ENCODE results near the gene ACOXL.

ACOXL gene

DNA sequence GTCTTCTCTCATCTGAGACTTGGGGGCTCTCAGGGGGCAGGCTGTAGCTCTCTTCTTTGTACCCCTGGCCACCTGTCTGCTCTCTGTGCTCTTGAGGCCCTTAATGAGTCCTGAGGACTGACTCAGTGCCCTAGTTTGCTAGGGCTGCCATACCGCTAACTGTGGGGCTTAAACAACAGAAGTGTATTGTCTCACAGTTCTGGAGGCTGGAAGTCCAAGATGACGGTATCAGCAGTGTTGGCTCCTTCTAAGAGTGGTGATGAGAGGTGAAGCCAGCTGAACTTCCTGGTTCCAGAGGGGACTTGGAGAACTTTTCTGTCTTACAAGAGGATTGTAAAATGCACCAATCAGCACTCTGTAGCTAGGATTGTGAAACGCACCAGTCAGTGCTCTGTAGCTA, 67.0 kb downstream of the ACOXL start:
- TF ChIP-seq, protein P1, sequence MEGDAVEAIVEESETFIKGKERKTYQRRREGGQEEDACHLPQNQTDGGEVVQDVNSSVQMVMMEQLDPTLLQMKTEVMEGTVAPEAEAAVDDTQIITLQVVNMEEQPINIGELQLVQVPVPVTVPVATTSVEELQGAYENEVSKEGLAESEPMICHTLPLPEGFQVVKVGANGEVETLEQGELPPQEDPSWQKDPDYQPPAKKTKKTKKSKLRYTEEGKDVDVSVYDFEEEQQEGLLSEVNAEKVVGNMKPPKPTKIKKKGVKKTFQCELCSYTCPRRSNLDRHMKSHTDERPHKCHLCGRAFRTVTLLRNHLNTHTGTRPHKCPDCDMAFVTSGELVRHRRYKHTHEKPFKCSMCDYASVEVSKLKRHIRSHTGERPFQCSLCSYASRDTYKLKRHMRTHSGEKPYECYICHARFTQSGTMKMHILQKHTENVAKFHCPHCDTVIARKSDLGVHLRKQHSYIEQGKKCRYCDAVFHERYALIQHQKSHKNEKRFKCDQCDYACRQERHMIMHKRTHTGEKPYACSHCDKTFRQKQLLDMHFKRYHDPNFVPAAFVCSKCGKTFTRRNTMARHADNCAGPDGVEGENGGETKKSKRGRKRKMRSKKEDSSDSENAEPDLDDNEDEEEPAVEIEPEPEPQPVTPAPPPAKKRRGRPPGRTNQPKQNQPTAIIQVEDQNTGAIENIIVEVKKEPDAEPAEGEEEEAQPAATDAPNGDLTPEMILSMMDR (conservative IDR thresholded peaks at IDR 0.05), result no peak
- H3K27ac ChIP-seq, result no peak overlapping the region

DNA sequence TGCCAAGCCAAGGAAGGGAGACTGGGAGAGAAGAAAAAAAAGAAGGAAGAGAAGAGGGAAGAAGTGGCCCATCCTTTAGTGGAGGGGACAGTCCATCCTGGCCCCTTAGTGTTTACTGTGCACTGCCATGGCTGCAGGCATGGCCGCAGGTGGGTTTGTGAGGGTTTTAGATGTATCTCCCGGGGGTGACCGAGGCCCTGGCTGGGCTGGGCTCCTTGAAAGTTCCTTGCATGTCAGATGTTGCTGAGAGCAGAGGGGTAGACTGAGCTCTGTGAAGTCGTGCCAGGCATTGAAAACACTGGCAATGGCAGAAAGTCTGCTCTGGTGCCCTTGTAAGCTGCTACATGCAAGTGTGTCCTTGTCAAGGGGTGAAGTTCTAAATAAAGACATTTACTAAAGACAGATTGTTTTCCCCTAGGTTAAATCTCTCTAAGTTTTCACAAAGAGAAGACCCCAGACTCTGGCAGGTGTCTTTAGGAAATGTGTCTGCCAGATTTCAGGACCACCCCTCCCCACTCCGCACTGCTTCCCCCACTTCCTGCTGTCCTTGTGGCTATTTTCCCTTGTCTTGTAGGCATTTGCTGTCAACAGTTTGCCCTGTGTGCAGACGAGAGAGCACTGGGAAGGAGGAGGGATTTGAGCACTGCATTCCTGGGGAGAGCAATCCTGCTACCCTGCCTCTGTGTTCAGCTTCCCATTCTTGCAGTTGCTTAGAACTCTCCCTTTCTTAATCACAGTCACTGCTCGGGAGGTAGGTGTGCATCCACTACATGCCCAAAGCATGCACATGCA, 68.4 kb downstream of the ACOXL start:
- H3K27ac ChIP-seq, result no peak overlapping the region
- TF ChIP-seq, protein P1 (conservative IDR thresholded peaks at IDR 0.05), result no peak

DNA sequence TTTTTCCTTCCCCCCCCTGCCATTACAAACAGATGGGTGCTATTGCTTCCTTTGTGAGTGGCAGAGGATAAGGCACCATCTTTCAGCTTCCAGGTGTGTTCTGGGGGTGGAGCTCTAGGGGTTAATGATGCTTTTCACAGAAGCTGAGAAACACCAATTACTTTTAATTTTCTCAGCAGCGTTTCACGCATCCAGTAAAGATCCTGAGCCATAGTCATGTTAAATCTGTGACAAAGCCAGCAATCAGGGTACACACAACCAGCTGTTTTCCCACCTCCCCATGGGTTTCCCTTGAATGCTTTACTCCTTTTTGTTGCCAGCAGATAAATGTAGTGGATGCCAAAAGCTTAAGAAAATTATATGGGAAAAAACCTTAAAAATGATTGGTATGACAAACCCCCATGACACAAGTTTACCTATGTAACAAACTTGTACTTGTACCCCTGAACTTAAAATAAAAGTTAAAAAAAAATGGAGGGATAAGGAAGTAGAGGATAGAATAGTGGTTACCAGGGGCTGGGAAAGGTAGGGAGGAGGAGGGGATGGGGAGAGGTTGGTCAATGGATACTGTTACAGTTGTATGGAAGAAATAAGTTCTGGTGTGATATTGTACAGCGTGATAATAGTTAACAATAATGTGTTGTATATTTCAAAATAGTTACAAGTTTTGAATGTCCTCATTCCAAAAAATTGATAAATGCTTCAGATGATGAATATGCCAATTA, 70.0 kb downstream of the ACOXL start:
- TF ChIP-seq, protein P1 (conservative IDR thresholded peaks at IDR 0.05), result no peak
- no peak overlapping the region for H3K27ac ChIP-seq

DNA sequence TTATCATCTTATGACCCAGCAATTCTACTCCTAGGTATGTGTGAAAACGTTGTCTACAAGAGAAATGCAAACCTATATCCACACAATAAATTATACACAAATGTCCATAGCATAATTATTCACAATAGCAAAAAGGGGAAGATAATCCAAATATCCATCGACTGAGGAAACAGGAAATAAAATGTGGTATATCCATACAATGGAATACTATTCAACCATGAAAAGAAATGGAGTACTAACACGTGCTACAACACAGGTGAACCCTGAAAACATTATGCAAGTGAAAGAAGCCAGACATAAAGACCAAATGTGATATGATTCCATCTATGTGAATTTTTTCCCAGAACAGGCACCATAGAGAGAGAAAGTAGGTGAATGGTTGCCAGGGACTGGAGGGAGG, 72.1 kb downstream of the ACOXL start:
- no peak overlapping the region for H3K27ac ChIP-seq
- TF ChIP-seq, protein P1 (conservative IDR thresholded peaks at IDR 0.05), result no peak

DNA sequence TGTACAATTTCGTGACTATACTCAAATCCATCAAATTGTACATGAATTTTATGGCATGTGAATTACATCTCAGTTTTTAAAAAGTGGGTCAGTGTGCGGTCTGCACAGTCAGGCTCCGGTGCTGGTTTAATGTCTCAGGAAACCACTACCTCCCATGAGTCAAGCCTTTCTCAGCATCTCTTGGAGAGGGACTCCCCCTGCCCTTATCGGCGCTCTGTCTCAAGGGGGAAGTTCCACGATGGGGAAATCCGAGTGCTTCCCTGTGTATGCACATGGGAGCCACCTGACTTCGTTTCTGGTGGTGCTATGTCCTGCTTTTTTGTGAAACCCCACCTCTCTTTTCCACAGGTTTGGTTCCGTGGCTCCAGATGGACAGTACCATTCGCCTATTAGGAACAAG, 72.5 kb downstream of the ACOXL start:
- H3K27ac ChIP-seq, result no peak overlapping the region
- TF ChIP-seq, protein P1 (conservative IDR thresholded peaks at IDR 0.05), result no peak

DNA sequence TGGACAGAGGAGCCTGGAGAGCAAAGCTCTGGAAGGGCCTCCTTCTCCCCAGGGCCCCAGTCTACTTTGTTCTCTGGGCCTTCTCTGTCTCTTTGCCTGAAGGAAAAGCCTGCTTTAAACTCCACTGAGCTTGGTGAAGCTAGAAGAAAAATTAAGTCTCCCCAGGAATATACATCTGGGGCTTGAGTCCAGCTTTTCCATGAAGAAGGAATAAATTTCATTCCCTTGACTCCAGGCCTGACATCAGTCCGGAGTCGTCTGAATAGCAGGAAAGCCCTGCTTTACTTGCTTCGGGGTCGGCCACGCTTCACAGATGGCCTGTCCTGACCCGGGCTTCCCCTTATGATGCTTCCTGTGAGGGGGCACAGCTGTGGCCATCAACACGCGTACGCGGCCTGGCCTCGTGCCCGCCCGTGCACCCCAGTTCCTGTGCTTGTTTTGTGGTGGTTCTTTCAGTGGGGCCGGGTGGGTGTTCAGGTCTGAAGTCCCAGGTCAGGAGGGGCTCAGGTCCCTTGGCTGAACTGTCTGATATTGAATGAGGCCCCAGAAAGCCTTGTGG, 73.6 kb downstream of the ACOXL start:
- H3K27ac ChIP-seq, result no peak overlapping the region

DNA sequence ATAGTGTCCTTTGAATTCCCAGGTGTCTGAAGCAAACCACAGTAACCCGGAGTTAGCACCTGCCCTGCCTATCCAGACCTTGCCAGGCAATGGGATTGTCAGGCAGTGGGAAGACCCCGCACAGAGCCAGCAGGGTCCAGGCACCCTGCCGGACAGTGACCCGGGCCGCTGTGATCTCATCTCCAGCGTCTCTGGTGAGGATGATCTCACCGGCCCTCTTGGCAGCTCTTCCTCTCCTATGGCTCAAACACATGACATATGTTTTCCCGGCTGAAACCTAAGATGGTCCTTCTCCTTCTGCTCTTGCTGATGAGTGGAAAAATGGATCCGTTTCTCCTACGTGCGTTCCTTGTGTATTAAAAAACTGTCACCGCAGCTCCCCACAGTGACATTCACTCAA, 75.1 kb downstream of the ACOXL start:
- TF ChIP-seq, protein P1 (conservative IDR thresholded peaks at IDR 0.05), result no peak
- no peak overlapping the region for H3K27ac ChIP-seq

More for the DNA sequence above, 73.6 kb downstream of the ACOXL start:
- TF ChIP-seq, protein P1 (conservative IDR thresholded peaks at IDR 0.05), result no peak

Data from VCaP (cell line).